Ishikawa (cell line): ENCODE results near the gene PLP2.

Experiments used
- CEBPB ChIP-seq: IDR thresholded peaks from 2 replicates; pipeline ENCODE4 v1.6.1; 2012
- CREB1 ChIP-seq: IDR thresholded peaks from 2 replicates; pipeline ENCODE4 v1.6.1; 2012; ENCODE audit warnings: low read depth
- EGR1 ChIP-seq: IDR thresholded peaks from 2 replicates; pipeline ENCODE4 v1.6.1; 2012
- EP300 ChIP-seq: IDR thresholded peaks from 2 replicates; pipeline ENCODE4 v1.6.1; 2012; ENCODE audit warnings: borderline replicate concordance
- FOXM1 ChIP-seq: IDR thresholded peaks from 2 replicates; pipeline ENCODE4 v1.6.1; 2012; ENCODE audit warnings: low read depth, borderline replicate concordance
- RAD21 ChIP-seq: IDR thresholded peaks from 2 replicates; pipeline ENCODE4 v1.6.1; 2012; ENCODE audit warnings: low read depth
- TAF1 ChIP-seq: IDR thresholded peaks from 2 replicates; pipeline ENCODE4 v1.6.1; 2012; ENCODE audit warnings: low read depth, mild to moderate bottlenecking
- TCF12 ChIP-seq: IDR thresholded peaks from 2 replicates; pipeline ENCODE4 v1.6.1; 2012; ENCODE audit warnings: low read depth
- TEAD4 ChIP-seq: IDR thresholded peaks from 2 replicates; pipeline ENCODE4 v1.6.1; 2012
- YY1 ChIP-seq: IDR thresholded peaks from 2 replicates; pipeline ENCODE4 v1.6.1; 2012; ENCODE audit warnings: low read depth
- ZBTB7A ChIP-seq: IDR thresholded peaks from 2 replicates; pipeline ENCODE4 v1.6.1; 2012; ENCODE audit warnings: low read depth
- TF ChIP-seq, protein P1 (sequence below): IDR thresholded peaks from 2 replicates; pipeline ENCODE4 v1.6.1; 2012
- TF ChIP-seq, protein P2 (sequence below): IDR thresholded peaks from 2 replicates; pipeline ENCODE4 v1.6.1; 2012

The PLP2 gene

DNA sequence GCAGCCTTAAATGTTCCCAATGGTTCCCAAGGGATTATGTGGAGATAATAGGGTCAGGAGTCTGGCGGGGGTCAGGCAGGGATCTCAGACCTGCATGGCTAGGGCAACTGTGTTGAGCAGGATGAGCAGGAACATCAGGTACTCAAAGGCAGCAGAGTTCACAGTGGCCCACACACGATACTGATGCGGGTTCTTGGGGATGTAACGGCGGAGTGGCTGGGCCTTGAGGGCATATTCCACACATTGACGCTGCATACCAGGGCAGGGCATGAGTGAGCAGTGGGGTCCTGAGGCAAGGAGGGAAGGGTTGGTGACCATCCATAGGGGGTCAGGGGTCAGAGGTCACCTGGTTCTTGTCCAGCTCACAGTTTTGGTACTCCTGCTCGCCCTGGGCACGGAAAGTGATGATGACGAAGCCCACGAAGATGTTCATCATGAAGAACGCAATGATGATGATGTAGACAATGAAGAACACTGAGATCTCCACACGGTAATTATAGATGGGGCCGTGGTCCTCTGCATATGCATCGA lies 43.4 kb downstream of the PLP2 start:
- TF ChIP-seq EGR1 = no peak
- TF ChIP-seq, protein P1, sequence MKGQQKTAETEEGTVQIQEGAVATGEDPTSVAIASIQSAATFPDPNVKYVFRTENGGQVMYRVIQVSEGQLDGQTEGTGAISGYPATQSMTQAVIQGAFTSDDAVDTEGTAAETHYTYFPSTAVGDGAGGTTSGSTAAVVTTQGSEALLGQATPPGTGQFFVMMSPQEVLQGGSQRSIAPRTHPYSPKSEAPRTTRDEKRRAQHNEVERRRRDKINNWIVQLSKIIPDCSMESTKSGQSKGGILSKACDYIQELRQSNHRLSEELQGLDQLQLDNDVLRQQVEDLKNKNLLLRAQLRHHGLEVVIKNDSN = no peak
- TF ChIP-seq TAF1 = no peak

DNA sequence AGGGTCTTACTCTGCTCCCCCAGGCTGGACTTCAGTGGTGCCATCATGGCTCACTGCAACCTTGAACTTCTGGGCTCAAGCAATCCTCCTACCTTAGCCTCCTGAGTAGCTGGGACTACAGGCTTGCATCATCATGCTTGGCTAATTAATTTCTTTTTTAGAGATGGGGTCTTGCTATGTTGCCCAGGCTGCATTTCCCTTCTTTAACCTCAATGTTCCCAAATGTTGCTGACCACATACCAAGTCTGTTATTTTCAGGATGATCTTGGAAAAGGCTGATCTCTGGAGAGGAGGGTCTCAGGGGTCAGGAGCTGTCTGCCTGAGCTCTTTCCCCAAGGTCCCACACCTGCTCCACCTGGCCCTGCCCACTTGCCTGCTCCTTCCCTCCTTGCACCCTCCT lies 48.4 kb downstream of the PLP2 start:
- TF ChIP-seq TAF1 = no peak
- TF ChIP-seq FOXM1 = no peak
- TF ChIP-seq TEAD4 = no peak
- no peak for TF ChIP-seq TCF12
- no peak for TF ChIP-seq ZBTB7A
- TF ChIP-seq, protein P2, sequence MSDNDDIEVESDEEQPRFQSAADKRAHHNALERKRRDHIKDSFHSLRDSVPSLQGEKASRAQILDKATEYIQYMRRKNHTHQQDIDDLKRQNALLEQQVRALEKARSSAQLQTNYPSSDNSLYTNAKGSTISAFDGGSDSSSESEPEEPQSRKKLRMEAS = no peak

DNA sequence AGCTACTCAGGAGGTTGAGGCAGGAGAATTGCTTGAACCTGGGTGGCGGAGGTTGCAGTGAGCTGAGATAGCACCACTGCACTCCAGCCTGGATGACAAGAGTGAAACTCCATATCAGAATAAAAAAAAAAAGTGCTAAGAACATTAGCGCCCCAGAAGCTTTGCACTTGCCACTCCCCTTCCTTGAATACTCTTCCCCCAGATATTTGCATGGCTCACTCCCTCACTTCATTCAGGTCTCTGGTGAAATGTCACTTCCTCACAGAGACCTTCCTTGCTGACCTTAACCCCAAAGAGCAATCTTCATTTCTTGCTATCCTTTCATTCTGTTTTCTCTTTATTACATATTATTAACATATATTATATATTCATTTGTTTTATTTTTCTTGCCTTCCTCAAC lies 50.2 kb downstream of the PLP2 start:
- no peak for TF ChIP-seq ZBTB7A
- no peak for TF ChIP-seq TEAD4
- no peak for TF ChIP-seq EGR1
- no peak for TF ChIP-seq CEBPB
- no peak for TF ChIP-seq TAF1
- no peak for TF ChIP-seq TCF12
- no peak for TF ChIP-seq FOXM1
- TF ChIP-seq, protein P2 = no peak
- no peak for TF ChIP-seq RAD21
- TF ChIP-seq YY1 = no peak
- TF ChIP-seq EP300 = no peak
- no peak for TF ChIP-seq CREB1
